ENCODE data around the gene PEPD.

PEPD gene

GRCh38 chr19:33530296-33530695, 8.7 kb upstream of the PEPD start:
- Histone ChIP-seq H3K36me3 (no peaks in the 10 kb centered on the region), H3K27ac (no peak overlapping the region), H3K4me1 (no peaks in the 10 kb centered on the region), H3K4me3 (no peak overlapping the region), H3K27me3 (peaks cover 0 to 63% of the 10 kb centered on the region in 2 donors), H3K9me3 (no peaks in the 10 kb centered on the region)
- no peak for DNase-seq
- intact Hi-C loops (cut with DNase I; ENCODE audit: low total_unique reads): no loop called here
- TF ChIP-seq, protein P1, sequence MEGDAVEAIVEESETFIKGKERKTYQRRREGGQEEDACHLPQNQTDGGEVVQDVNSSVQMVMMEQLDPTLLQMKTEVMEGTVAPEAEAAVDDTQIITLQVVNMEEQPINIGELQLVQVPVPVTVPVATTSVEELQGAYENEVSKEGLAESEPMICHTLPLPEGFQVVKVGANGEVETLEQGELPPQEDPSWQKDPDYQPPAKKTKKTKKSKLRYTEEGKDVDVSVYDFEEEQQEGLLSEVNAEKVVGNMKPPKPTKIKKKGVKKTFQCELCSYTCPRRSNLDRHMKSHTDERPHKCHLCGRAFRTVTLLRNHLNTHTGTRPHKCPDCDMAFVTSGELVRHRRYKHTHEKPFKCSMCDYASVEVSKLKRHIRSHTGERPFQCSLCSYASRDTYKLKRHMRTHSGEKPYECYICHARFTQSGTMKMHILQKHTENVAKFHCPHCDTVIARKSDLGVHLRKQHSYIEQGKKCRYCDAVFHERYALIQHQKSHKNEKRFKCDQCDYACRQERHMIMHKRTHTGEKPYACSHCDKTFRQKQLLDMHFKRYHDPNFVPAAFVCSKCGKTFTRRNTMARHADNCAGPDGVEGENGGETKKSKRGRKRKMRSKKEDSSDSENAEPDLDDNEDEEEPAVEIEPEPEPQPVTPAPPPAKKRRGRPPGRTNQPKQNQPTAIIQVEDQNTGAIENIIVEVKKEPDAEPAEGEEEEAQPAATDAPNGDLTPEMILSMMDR (IDR thresholded peaks at IDR 0.05): no peak

DNA sequence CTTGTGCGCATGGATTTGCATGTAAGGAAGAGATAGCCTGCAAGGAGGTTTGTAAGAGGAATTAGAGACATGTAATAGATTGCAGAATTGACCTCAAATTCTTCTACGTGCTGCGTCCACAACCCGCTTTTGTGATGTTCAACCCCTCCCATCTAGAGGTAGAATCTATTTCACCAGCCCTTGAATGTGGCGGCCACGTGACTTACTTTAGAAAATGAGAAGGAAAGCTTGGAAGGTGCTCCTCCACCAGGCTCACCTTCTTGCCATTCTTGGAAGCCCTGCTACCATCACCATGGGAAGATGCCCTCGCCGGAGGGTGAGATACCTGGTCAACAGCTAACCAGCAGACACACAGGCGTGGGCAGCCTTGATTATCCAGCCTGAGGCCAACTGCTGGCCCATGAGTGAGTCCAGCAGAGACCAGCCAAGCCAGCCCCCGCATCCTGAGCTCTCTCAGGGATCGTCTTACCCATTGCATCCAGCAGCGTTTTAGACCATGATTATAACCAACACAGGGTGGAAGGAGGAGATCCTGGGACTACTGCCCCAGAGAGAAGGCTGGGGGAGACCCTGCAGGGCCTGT, 7.6 kb upstream of the PEPD start:
- Histone ChIP-seq H3K36me3 (no peaks in the 10 kb centered on the region), H3K4me1 (no peaks in the 10 kb centered on the region), H3K4me3 (no peak overlapping the region), H3K9me3 (no peaks in the 10 kb centered on the region), H3K27ac (no peak overlapping the region), H3K27me3 (peaks cover 0 to 66% of the 10 kb centered on the region in 2 donors)
- TF ChIP-seq, protein P1 (IDR thresholded peaks at IDR 0.05): no peak
- intact Hi-C loops (cut with DNase I; ENCODE audit: low total_unique reads): no loop called here
- DNase-seq: no peak

DNA sequence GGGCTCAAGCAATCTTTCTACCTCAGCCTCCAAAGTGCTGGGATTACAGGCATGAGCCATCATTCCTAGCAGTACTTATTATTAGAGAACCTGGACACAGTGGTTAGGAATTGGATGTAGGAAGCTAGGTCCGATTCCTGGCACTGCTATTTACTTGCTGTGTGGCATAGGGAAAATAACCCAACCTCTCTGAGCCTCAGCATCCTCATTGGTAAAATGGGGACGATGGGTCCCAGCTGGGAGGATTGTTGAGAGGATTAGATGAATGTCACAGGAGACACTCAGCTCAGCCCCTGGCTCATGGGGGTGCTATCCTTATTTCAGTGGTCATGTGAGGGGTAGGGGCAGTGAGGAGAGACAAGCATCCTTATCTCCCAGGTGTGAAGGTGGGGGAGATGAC, 6.8 kb upstream of the PEPD start:
- DNase-seq: no peak
- Histone ChIP-seq H3K36me3 (no peaks in the 10 kb centered on the region), H3K4me3 (no peak overlapping the region), H3K4me1 (no peaks in the 10 kb centered on the region), H3K27ac (no peak overlapping the region), H3K9me3 (no peaks in the 10 kb centered on the region), H3K27me3 (peaks cover 0 to 58% of the 10 kb centered on the region in 2 donors)
- intact Hi-C loops (cut with DNase I; ENCODE audit: low total_unique reads): no loop called here
- TF ChIP-seq, protein P1 (IDR thresholded peaks at IDR 0.05): no peak

- intact Hi-C loops (cut with DNase I; ENCODE audit: low total_unique reads): no loop called here
- Histone ChIP-seq H3K4me3 (no peak overlapping the region), H3K27ac (no peak overlapping the region), H3K27me3 (peaks cover 0 to 49% of the 10 kb centered on the region in 2 donors), H3K9me3 (no peaks in the 10 kb centered on the region), H3K36me3 (no peaks in the 10 kb centered on the region), H3K4me1 (peaks cover 0 to 6% (median 3%) of the 10 kb centered on the region in 4 donors)
- TF ChIP-seq, protein P1 (IDR thresholded peaks at IDR 0.05): no peak
- no peak for DNase-seq
Measured at GRCh38 chr19:33527125-33527524, 5.5 kb upstream of the PEPD start.

GRCh38 chr19:33524024-33524664, 2.6 kb upstream of the PEPD start:
- no peak for DNase-seq
- no peaks in the 10 kb centered on the region for H3K36me3 ChIP-seq
- peaks cover 0 to 19% (median 15%) of the 10 kb centered on the region in 4 donors for H3K4me1 ChIP-seq
- H3K27me3 ChIP-seq: peaks cover 0 to 33% of the 10 kb centered on the region in 2 donors
- no peaks in the 10 kb centered on the region for H3K9me3 ChIP-seq
- H3K4me3 ChIP-seq: no peak overlapping the region
- intact Hi-C loops (cut with DNase I; ENCODE audit: low total_unique reads): no loop called here
- TF ChIP-seq, protein P1 (IDR thresholded peaks at IDR 0.05): no peak
- no peak overlapping the region for H3K27ac ChIP-seq
